DOHH2 (cell line): ENCODE measurements around the gene BRINP3.

Source experiments
- H3F3A ChIP-seq: fragments of 200-600 bp; sonication (generic), shearing (Covaris generic); 2 replicates; pipeline ENCODE4 v1.6.0; 2016; ENCODE audit warnings: antibody characterized with exemption, mild to moderate bottlenecking; ENCODE audit not compliant: control insufficient read depth, insufficient read depth
- H3K27ac ChIP-seq: fragments of 200-600 bp; sonication (generic); 2 replicates; pipeline ENCODE4 v1.5.1; 2014; ENCODE audit warnings: low read depth, mild to moderate bottlenecking, low read length, moderate library complexity
- H3K27me3 ChIP-seq: fragments of 200-600 bp; sonication (generic); 2 replicates; pipeline ENCODE4 v1.6.1; 2014; ENCODE audit warnings: mild to moderate bottlenecking, low read length, mixed read lengths; ENCODE audit not compliant: control insufficient read depth
- H3K36me3 ChIP-seq: fragments of 200-600 bp; sonication (generic); 2 replicates; pipeline ENCODE4 v1.6.1; 2014; ENCODE audit warnings: mild to moderate bottlenecking, low read length, moderate library complexity, mixed read lengths; ENCODE audit not compliant: control insufficient read depth
- H3K4me1 ChIP-seq: fragments of 200-600 bp; sonication (generic); 2 replicates; pipeline ENCODE4 v1.6.1; 2014; ENCODE audit warnings: mild to moderate bottlenecking, low read length, mixed read lengths; ENCODE audit not compliant: control insufficient read depth
- H3K4me2 ChIP-seq: fragments of 200-600 bp; sonication (generic); 2 replicates; pipeline ENCODE4 v1.6.0; 2014; ENCODE audit warnings: mild to moderate bottlenecking, low read length, moderate library complexity
- H3K4me3 ChIP-seq: fragments of 200-600 bp; sonication (generic); 2 replicates; pipeline ENCODE4 v1.5.1; 2014; ENCODE audit warnings: mild to moderate bottlenecking, low read length, mixed read lengths
- H3K79me2 ChIP-seq: fragments of 200-600 bp; sonication (generic); 2 replicates; pipeline ENCODE4 v1.6.1; 2014; ENCODE audit warnings: mild to moderate bottlenecking, low read length, mixed read lengths; ENCODE audit not compliant: control insufficient read depth
- H3K9me2 ChIP-seq: fragments of 200-600 bp; sonication (generic); replicated peaks from 2 replicates; pipeline ENCODE4 v1.6.1; 2014; ENCODE audit warnings: mild to moderate bottlenecking, low read length, mixed read lengths; ENCODE audit not compliant: control insufficient read depth
- H3K9me3 ChIP-seq: fragments of 200-600 bp; sonication (generic); 2 replicates; pipeline ENCODE4 v1.6.1; 2014; ENCODE audit warnings: antibody characterized with exemption, low read length, mixed read lengths; ENCODE audit not compliant: control insufficient read depth, insufficient read depth
- H4K20me1 ChIP-seq: fragments of 200-600 bp; sonication (generic); 2 replicates; pipeline ENCODE4 v1.6.0; 2014; ENCODE audit warnings: low read depth, mild to moderate bottlenecking, antibody characterized with exemption, low read length, moderate library complexity; ENCODE audit not compliant: control insufficient read depth, insufficient read depth
- EZH2phosphoT487 ChIP-seq: fragments of 200-600 bp; sonication (generic); IDR thresholded peaks from 2 replicates; pipeline ENCODE4 v1.6.1; 2017; ENCODE audit warnings: borderline replicate concordance, mild to moderate bottlenecking, antibody characterized with exemption, low read length, moderate library complexity, mixed read lengths
- TF ChIP-seq, protein P1 (sequence below): fragments of 200-600 bp; sonication (generic); IDR thresholded peaks from one replicate; pipeline ENCODE4 v1.5.1; 2014; ENCODE audit warnings: antibody characterized with exemption, mild to moderate bottlenecking, low read depth, low read length; ENCODE audit not compliant: poor library complexity, severe bottlenecking

The BRINP3 gene

DNA sequence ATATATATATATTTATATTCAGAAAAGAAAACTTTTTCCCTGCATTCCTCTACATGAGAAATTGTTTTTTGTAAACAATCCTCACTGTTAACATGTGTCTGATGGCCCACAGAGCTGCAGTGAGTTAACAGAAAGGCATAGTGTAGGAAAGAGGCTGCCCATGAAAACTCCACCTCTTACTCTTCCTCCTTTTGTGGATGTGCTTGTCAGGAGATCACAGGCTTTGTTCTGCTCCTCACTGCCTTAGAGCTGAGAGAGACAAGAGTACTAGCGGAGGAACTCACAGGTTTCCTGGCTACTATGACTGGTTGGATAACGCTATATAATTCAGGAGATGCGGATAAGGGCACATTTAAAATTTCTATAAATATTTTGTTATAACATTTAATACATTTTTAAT lies 200.6 kb downstream of the BRINP3 start:
- H3K4me1 ChIP-seq = no peaks in the 10 kb centered on the region
- no peak overlapping the region for H3K4me2 ChIP-seq
- no peaks in the 10 kb centered on the region for H3F3A ChIP-seq
- no peaks in the 10 kb centered on the region for H3K27me3 ChIP-seq
- TF ChIP-seq, protein P1, sequence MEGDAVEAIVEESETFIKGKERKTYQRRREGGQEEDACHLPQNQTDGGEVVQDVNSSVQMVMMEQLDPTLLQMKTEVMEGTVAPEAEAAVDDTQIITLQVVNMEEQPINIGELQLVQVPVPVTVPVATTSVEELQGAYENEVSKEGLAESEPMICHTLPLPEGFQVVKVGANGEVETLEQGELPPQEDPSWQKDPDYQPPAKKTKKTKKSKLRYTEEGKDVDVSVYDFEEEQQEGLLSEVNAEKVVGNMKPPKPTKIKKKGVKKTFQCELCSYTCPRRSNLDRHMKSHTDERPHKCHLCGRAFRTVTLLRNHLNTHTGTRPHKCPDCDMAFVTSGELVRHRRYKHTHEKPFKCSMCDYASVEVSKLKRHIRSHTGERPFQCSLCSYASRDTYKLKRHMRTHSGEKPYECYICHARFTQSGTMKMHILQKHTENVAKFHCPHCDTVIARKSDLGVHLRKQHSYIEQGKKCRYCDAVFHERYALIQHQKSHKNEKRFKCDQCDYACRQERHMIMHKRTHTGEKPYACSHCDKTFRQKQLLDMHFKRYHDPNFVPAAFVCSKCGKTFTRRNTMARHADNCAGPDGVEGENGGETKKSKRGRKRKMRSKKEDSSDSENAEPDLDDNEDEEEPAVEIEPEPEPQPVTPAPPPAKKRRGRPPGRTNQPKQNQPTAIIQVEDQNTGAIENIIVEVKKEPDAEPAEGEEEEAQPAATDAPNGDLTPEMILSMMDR = no peak
- no peak for TF ChIP-seq EZH2phosphoT487
- no peaks in the 10 kb centered on the region for H4K20me1 ChIP-seq
- no peak overlapping the region for H3K27ac ChIP-seq
- no peaks in the 10 kb centered on the region for H3K9me3 ChIP-seq
- H3K9me2 ChIP-seq = no peaks in the 10 kb centered on the region
- no peak overlapping the region for H3K4me3 ChIP-seq
- H3K36me3 ChIP-seq = no peaks in the 10 kb centered on the region
- H3K79me2 ChIP-seq = no peaks in the 10 kb centered on the region

GRCh38 chr1:190274721-190275120 lies 202.9 kb downstream of the BRINP3 start:
- no peak overlapping the region for H3K4me3 ChIP-seq

GRCh38 chr1:190273161-190273560 lies 204.5 kb downstream of the BRINP3 start:
- no peak overlapping the region for H3K27ac ChIP-seq
- no peaks in the 10 kb centered on the region for H3K36me3 ChIP-seq

More at GRCh38 chr1:190274721-190275120, 202.9 kb downstream of the BRINP3 start:
- no peaks in the 10 kb centered on the region for H3K79me2 ChIP-seq
- H4K20me1 ChIP-seq = no peaks in the 10 kb centered on the region
- H3K4me1 ChIP-seq = no peaks in the 10 kb centered on the region
- no peaks in the 10 kb centered on the region for H3F3A ChIP-seq
- H3K27ac ChIP-seq = no peak overlapping the region
- no peaks in the 10 kb centered on the region for H3K36me3 ChIP-seq
- TF ChIP-seq, protein P1 = no peak
- no peak for TF ChIP-seq EZH2phosphoT487
- no peaks in the 10 kb centered on the region for H3K27me3 ChIP-seq
- H3K4me2 ChIP-seq = no peak overlapping the region
- H3K9me3 ChIP-seq = no peaks in the 10 kb centered on the region
- no peaks in the 10 kb centered on the region for H3K9me2 ChIP-seq

More at GRCh38 chr1:190273161-190273560, 204.5 kb downstream of the BRINP3 start:
- Histone ChIP-seq H3K4me3 (no peak overlapping the region), H3K27me3 (no peaks in the 10 kb centered on the region), H3K4me1 (no peaks in the 10 kb centered on the region), H3K9me3 (no peaks in the 10 kb centered on the region), H3K9me2 (no peaks in the 10 kb centered on the region), H4K20me1 (no peaks in the 10 kb centered on the region), H3F3A (no peaks in the 10 kb centered on the region), H3K4me2 (no peak overlapping the region), H3K79me2 (no peaks in the 10 kb centered on the region)
- no peak for TF ChIP-seq EZH2phosphoT487
- TF ChIP-seq, protein P1 = no peak
